Measurements from ENCODE around the gene TRIM63. TPM values are rescaled to one million over a fixed set of nuclear protein-coding genes. Genes with fewer than 3 reads are reported as not detected.

TRIM63 gene
- total RNA-seq, 1 experiment from 2014 or later: not detected

GRCh38 chr1:26025060-26025459 is 42.4 kb downstream of the TRIM63 start:
- Histone ChIP-seq H3K27me3 (ENCODE audit: insufficient read depth, low read length) (no peaks in the 10 kb centered on the region), H3K79me1 (ENCODE audit: insufficient read depth, low read depth, low read length, poor library complexity, severe bottlenecking) (no peaks in the 10 kb centered on the region), H3K9me3 (ENCODE audit: control insufficient read depth, low read depth, low read length) (no peaks in the 10 kb centered on the region), H3K9ac (ENCODE audit: extremely low read depth, insufficient read length, low read length) (no peak overlapping the region), H3T11ph (ENCODE audit: low read length) (no peak overlapping the region), H4K8ac (replicated peaks; ENCODE audit: insufficient read length, low read depth, low read length) (no peak overlapping the region), H2AK5ac (ENCODE audit: insufficient read length, low read length) (no peak overlapping the region), H3K56ac (ENCODE audit: insufficient read length, low read depth, low read length) (no peak overlapping the region), H2BK120ac (ENCODE audit: low read depth, low read length, poor library complexity, severe bottlenecking) (no peak overlapping the region), H4K20me1 (ENCODE audit: control insufficient read depth, insufficient read depth, insufficient read length) (no peaks in the 10 kb centered on the region), H4K5ac (ENCODE audit: insufficient read length, low read depth, low read length) (no peak overlapping the region), H3K23ac (ENCODE audit: insufficient read length, low read depth, low read length) (no peak overlapping the region), H3K79me2 (ENCODE audit: insufficient read depth, low read length) (no peaks in the 10 kb centered on the region), H3K4me2 (ENCODE audit: insufficient read depth, insufficient read length, low read length) (no peak overlapping the region), H2BK12ac (ENCODE audit: insufficient read length, low read depth, low read length) (no peak overlapping the region), H3K4me1 (ENCODE audit: insufficient read depth, low read length) (no peaks in the 10 kb centered on the region), H3K23me2 (ENCODE audit: insufficient read length, low read depth, low read length, poor library complexity, severe bottlenecking) (no peaks in the 10 kb centered on the region), H3K4ac (ENCODE audit: low read depth, low read length) (no peak overlapping the region), H3K27ac (ENCODE audit: insufficient read length, low read depth, low read length) (no peak overlapping the region), H2AFZ (ENCODE audit: low read length) (no peak overlapping the region), H3K14ac (ENCODE audit: insufficient read depth, low read length) (no peak overlapping the region), H4K91ac (ENCODE audit: insufficient read length, low read depth, low read length) (no peak overlapping the region), H2BK15ac (ENCODE audit: low read depth, low read length) (no peak overlapping the region), H3K18ac (ENCODE audit: insufficient read length, low read depth, low read length) (no peak overlapping the region), H2BK5ac (ENCODE audit: insufficient read length, low read length) (no peak overlapping the region), H2BK20ac (ENCODE audit: low read depth, low read length, poor library complexity, severe bottlenecking) (no peak overlapping the region)
- Mint-ChIP-seq H3K4me3 (no peak overlapping the region), H3K4me1 (peaks cover 9 to 26% of the 10 kb centered on the region in 2 experiments), H3K27ac (no peak overlapping the region), H3K27me3 (ENCODE audit: low read depth) (no peaks in the 10 kb centered on the region; the same call in none of the 2 replicates), H3K36me3 (ENCODE audit: insufficient read depth in 1 of 3, low read depth in 3 of 3) (no peaks in the 10 kb centered on the region), H3K9me3 (no peaks in the 10 kb centered on the region)
- no CpG with 5 or more reads among the region's 5 CpGs for WGBS (ENCODE audit: extremely low coverage, insufficient read length, low lambda C conversion rate)
- no peak for DNase-seq
- no peak for TF ChIP-seq CTCF (conservative IDR thresholded peaks at IDR 0.05)
